DMS153 (cell line): Measurements from ENCODE around the gene GRAMD2B.
A peak's percentile ranks its signal among the peaks of the same experiment; 100 is the strongest.
"Not testable (repeated sequence)": the region's sequence is repeated elsewhere in the genome, so short reads cannot be mapped to it uniquely, and the experiment has no call there.

Experiments used
- DNase-seq: peaks from one replicate; lab custom pipeline; 2025; lab: John Stamatoyannopoulos, UW

GRAMD2B gene

DNA sequence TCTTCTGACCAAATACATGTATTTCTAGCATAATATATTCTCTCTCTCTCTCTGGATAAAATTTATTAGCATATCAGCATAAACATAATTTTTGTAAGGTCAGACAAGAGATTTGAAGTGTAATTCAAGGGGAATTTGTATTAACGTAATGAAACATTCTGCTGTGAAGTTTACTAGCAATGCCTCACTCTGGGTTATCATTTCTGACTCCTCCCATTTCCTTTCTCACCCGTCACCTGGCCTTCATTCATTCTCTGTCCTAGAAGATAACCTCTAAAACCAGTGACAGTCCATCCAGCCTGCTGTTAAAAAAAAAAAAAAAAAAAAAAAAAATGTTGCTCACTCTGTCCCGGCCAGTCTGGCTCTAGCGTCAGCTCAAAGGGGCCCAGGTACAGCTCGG is 27.1 kb downstream of the GRAMD2B start:
- no peak for DNase-seq

DNA sequence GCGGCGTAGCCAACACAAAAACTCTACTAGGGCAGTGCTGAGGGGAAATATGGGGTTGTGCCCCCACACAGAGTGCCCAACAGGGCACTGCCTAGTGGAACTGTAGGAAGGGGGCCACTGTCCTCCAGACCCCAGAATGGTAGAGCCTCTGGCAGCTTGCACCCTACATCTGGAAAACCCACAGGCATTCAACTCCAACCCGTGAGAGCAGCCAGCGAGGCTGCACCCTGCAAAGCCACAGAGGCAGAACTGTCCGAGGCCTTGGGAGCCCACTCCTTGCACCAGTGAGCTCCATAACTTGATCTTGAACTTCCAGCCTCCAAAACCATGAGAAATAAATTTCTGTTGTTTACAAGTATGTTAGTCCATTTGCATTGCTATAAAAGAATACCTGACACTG is 27.7 kb downstream of the GRAMD2B start:
- no peak for DNase-seq

DNA sequence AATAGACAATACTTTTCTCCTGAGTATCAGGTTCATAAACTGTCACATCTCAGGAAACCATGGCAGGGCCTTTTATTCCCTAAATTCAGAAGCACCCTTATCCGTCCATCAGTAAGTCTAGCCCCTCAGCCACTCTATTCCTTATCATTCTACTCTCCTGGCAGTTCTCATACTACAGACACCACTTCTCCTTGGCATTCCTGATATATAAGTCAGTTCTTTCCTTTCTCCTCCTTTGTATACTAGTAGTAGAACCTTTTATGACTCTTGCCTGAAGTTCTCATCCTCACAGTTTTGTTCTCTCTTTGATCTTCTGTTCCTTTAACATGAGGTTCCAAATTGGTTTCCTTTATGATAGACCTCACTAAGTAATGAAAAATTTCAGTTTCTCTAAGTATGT is 29.3 kb downstream of the GRAMD2B start:
- DNase-seq: no peak

DNA sequence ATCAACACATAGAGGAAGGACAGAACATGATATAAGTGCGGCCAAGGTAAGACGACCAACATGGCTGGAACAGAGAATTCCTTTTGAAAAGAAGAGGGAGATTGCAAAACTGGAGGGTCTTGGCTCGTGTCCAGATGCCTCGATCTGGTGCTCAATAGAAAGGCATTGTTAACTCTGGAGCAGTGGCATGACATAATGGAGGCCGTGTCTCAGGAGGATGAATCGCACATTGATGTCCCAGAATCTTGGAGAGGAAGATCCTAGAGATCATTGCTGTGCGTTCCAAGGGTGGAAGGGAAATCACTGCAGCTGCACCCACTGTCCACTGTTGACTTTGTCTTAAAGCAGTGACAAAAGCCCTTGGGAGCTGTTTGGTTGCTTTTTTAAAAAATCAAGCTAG is 30.9 kb downstream of the GRAMD2B start:
- DNase-seq: no peak

DNA sequence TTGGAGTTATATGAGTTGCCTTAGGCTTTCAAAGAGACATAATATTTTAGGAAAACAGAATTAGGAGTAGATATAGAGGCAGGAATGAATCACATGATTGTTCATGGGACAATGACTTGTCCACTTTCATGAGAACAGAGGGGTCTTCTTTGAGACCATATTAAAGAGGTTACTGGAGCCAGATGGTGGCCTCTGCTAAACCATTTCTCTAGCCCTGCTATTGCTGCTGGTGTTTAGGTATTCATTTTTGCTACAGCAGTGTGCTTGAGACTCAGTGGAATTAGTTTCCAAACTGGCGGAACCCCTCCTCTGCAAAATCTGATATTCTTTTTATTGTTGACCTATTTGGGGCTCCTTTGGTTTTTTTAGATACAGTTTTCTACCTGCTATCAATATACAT is 31.3 kb downstream of the GRAMD2B start:
- no peak for DNase-seq

DNA sequence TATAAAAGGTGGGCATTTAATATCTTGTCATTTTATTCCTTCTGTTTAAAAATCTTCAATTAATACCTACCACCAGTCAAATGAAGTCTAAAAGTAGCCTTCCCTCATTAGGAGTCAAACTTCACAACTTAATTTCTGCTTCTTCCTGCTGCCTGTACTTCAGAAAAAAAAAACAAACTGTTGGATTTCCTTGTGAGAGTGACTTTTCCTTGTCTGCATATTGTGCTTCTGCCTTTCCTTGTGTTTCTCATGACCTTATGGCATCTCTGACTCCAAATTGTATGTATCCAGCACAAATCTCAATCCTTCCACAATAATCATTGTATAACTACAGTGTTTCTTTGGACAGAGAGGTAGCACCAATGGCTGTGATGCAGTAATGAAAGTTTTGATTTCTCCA is 32.1 kb downstream of the GRAMD2B start:
- no peak for DNase-seq

DNA sequence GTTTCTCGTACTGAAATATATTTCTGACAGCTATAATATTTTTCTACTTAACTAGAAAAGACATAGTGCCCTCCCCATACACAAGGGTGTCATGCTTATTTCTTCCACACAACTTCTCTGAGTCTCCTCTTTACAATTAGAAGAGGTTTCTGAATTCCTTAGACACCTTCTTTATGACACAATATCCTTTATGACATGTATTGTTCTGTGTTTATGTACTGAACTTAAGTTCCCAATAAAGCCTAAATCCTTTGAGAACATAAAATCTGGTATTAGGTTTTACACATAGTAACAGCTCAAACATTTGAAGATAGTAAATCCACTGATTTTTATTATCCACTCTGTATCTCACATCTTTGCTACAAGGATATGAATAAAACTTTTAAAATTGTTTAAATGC is 32.5 kb downstream of the GRAMD2B start:
- no peak for DNase-seq

DNA sequence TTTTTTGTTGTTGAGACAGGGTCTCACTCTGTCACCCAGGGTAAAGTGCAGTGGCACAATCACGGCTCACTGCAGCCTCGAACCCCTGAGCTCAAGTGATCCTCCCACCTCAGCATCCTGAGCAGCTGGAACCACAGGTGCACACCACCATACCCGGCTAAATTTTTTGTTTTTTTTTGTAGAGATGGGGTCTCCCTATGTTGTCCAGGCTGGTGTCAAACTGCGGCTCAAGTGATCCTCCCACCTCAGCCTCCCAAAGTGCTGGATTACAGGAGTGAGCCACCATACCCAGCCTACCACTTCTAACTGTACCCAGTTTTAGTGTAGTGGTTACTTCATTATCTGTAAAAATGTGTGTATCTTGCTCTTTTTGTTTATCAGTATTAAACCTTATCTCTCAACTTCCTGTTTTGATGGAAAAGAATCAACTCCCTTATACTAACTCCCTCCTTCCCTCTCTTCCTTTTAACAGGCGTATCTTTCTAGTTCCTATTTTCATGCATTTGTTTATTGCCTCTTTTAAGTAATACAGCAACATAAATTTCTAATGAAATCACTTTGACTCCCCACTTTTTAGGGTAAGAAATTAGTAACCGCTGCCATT is 33.1 kb downstream of the GRAMD2B start:
- DNase-seq: no peak

DNA sequence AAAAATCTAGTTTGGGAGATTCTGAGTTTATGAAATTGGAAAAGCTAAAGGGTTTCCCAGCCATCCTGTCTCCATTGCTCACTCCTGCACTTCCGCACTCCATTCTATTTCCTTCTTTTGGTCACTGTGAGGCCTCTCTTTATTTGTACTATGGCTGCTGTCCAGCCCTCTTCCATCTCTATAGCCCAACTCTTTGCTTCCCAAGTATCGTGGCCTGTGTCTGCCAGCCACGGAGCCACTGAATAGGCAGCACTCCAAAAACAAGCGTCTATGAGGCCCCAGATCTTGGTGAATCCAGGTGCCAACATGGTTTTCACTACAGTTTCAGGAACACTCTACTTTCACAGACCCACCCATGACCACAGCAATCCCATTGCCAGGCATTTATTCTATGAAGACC is 37.2 kb downstream of the GRAMD2B start:
- DNase-seq: no peak

DNA sequence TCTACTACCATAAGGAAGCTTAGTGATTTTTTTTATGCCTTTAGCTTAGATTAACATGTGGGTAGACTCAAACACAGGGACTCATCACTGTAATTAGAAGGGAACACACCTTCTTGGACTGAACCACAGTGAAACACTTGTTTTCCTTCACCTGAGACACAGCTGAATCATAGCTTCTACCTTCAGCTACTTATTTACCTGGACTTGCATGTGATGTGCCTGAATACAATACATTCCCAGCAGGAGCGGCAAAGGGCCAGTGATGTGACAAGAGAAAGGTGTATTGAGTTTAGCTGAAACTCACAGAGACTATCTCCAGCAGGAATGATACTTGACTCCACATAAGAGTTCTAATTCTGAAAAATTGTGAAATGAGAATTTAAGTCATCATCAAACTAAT is 37.8 kb downstream of the GRAMD2B start:
- no peak for DNase-seq

DNA sequence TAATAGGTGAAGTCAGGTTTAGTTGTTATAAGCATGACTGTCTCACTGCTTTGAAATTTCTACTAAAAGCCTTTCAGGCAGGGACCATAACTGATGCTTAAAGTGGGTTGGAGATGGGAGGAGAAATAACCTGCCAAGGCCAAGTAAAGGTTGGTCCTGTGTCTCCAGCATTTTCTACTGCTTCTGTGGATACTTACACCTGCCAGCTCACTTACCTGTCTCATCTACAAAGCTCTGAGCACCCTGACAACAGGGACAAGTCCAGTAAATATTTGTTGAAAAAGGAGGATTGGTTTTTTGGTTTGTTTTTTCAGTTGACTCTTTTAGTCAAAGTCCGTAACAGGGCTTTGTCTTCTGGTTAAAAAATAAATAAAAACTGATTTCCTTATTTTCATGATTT is 38.6 kb downstream of the GRAMD2B start:
- no peak for DNase-seq

DNA sequence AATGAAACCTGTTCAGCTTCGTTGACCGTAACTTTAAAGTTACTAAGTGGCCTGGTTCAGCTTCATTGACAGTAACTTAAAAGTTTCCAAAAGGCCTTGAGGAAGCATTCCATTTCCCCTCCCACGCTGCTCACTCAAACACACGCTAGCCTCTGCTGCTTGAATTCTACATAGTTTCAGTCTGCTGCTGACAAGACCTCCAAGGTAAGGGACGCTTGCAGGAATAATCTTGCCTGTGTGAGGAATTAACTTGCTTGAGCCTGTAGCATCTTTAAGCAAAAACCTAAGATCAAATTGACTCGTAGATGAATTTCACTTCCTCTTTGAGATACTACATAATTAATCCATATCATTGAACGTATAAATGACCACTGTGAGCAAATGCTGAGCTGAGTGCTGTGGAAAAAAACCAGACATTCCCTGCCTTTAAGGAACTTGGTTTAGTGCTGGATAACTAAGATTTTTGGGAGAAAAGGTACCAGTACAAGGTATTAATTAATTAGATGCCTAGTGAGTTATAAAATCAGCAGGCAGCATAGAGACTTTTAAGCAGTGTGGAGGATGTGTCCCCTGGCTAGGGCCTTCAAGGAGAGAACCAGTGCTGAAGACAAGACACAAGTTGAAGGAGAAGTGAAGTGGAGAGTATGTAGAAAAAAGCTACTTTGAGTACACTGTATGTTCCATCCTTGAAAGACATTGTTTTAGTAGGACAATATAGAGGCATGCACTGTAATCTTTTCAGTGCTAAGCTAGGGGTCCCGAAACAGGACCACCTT is 39.2 kb downstream of the GRAMD2B start:
- no peak for DNase-seq

DNA sequence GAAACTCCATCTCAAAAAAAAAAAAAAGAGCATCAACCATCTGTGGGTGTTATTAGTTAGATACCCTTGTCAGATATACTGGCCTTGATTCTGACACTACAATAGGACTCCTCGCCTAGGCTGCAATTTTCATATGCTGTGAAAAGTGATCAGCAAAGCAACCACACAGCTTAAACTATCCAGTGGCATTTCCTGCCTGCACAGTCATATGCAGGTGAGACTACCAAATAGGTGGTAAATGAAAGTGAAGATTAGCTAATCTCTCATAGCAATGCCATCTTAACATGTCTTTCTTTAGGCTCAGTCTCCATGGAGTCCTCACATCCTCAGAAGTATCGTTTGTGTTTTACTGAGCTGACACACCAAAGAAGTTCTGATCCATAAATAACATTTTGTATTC is 40.8 kb downstream of the GRAMD2B start:
- no peak for DNase-seq

DNA sequence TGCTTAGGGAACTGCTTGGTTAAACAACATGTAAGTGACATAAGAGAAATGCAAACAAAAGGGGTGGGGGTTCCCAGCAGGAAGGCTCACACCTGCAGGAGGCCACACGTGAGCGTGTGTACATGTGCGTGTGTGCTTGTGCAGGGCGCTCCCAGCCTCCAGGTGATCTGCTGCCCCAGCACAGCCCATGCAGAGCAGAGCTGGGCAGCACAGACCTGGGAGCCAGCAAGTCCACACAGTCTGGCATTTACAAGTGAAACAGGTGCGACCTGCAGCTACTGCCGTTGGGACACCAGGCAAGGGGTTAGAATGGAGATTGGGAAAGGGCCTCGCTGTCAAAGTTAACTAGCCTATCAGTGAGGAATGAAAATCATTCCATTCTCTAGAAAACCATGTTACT is 41.8 kb downstream of the GRAMD2B start:
- DNase-seq: peak; percentile 67

DNA sequence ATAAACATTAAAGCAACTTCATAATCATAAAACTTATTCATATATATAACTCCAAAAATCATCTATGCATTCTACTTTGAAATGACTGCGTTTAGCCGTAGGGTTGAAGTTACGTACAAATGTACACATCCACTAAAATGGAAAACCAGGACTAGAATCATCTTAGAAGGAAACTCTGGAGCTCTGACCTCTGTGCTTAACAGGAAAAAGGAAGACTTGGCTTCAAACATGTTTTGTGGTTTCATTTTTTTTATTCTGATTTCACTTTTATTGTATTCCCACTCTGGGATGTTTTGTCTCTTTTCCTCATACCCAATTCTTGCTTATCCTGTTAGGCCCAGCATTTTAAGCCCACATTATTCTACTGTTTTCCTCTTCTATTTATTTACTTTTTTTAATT is 44.9 kb downstream of the GRAMD2B start:
- DNase-seq: no peak

DNA sequence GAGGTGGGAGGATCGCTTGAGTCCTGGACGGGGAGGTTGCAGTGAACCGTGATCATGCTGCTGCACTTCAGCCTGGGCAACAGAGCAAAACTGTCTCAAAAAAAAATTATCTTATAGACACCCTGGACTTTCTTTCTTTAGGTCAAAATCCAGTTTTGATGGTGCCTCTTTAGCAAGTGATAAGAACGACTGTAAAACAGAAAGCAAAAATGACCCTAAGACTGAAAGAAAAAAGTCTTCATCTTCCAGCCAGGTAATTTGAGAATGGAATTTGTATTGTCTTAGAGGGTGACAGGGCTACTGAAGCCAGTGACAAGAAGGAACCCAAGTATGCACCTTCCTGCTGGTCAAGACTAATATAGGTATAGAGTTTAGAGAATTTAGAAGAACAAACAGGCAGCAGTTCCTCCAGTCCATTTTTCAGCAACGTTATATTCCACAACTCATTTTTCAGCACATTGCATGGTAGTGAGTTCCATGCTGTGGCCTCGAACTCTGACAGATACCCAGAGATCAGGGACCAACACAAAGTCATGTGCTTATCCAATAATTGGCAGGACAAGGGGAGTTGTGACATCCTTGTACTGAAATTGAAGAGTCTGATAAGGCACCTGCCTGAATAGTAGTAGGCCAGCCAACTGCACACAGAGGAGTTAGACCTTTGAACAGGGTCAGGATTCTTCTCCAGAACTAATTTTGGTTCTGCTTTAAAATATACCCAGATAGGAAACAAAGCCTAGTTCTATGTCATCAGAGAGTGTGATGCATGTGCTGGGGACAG is 46.5 kb downstream of the GRAMD2B start:
- DNase-seq: no peak

DNA sequence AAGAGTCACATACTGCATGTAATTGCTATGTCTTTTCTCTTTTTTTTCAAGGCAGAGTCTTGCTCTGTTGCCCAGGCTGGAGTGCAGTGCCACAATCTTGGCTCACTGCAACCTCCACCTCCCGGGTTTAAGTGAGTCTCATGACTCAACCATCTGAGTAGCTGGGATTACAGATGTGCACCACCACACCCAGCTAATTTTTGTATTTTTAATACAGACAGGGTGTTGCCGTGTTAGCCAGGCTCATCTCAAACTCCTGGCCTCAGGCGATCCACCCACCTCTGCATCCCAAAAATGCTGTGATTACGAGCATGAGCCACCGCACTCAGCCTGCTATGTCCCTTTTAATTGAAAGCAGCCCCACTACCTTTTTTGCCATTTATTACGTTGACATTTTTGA is 47.3 kb downstream of the GRAMD2B start:
- DNase-seq: not testable (repeated sequence)

DNA sequence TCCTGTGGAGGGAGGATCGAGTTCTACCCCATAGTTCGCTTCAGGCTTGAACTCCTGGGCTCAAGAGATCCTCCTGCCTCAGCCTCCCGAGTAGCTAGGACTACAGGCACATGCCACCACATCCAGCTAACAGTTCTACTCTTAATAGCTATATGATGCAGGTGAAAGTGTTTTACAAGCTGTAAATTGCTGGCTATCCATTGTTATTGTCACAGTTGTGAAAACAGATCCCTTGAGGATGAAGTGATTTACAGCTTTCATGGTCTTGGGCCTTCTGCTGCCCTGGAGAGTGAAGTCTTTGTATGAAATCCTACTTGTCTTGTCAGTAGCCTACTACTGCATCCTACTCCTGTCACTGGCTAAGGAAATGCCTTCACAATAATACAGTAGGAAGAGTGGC is 48.0 kb downstream of the GRAMD2B start:
- no peak for DNase-seq

DNA sequence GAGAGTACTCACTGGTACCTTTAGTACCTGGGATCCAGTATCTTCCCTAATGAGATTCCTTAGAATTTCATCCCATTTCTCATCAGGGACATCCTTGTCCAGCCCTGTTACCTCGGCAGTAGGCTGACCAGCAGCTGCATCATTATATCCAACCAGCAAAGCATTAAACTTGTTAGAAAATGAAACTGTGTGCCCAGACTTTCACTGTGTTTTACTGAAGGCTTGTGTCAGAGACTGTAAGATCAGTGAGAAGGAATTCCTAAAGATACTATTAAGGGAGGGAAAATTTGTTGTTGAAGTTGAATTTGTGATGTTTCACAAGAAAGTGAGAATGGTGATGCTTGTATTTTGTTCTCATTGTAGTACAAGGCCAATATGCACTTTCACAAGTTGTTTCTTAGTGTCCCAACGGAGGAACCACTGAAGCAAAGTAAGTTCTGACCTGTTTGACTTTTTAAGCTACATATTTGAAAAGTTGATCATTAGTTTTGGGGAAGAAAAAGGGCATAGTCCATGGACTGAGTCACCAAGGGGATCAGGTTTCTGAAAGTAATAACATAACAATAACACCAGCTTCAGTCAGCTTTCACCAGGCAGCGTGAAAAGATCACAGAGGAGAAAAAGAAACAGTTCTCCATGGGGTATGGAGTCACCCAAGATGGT is 48.8 kb downstream of the GRAMD2B start:
- no peak for DNase-seq

DNA sequence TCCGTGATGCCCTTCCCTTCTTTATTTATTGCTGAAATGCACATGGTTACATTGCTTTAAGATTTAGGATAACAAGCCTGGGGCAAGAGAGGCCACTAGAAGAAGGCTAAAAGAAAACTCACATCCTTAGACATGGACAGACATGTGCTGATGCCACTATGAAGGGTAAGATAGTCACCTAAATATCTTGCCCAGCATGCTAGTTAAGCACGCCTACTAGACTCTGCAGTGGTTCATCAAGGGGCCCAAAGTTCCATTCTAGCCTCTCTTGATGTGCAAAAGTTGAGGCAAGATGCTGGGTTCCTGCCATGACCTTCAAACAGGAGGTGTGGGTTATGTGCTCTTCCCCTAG is 49.3 kb downstream of the GRAMD2B start:
- no peak for DNase-seq

DNA sequence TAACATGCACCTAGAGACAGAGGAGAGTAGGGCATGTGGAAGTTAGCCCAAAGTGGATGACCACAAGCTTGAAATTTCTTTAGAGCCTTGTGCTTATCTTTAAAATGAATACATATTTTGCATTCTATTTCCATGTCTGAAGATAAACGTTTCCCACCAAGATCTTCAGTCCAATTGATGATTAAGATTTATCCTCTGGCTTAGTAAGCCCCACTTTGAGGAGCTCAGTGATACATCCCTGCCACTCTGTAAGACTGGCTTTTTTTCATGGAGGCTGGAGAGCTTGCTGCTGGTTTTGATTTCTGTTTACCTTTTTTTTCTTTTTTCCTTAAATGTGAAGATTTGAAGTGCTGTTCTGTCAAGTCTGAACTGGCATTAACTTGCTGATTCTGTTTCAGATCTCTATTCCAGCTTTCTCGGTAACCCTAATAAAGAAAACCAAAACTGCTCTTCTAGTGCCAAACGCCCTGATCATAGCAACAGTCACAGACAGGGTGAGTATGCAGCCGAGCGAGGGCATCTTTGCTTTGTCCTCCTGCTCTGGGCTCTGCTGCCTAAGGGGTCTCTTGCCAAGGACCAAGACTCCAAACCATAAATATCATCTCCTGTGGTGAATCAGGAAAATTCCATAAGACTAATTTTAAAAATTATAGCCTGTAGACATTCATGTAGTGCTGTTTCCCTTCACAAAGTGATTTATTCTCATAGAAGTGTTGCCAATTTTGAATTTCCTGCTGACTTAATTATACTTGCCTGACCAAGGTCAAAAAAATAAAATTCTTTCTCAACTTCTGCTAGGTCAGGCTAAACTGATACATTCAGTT is 54.3 kb downstream of the GRAMD2B start:
- DNase-seq: no peak

DNA sequence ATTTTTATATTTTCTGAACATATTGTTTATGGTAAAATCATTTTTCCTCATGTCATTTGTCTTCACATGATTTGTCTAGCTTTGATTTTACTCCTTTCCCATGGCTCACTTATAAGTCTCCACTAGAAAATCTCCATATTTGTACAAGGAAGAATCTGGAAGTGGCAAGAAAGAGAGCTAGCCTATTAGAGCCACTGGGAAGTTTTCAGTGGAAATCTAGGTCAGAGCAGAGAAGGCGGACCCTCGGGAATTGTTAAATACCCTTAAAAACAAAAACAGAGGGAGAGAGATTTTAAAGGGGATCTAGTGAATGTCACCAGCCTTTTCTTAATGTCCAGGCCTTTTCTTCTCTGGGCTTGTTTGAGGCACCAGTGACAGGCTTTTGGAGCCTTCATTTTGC is 56.6 kb downstream of the GRAMD2B start:
- DNase-seq: no peak
